RPMI7951 (cell line): ENCODE data around the gene PARS2. TPM values are rescaled to one million over a fixed set of nuclear protein-coding genes. Genes with fewer than 3 reads are reported as not detected.
"Not testable (repeated sequence)": the region's sequence is repeated elsewhere in the genome, so short reads cannot be mapped to it uniquely, and the experiment has no call there.

Source experiments
- DNase-seq: peaks from one replicate; pipeline ENCODE4 v3.0.0-alpha.2; 2012; ENCODE audit warnings: low read depth
- total RNA-seq: library from RNA; depleted of rRNA; stranded (reverse); fragments of >200 nt; shearing (Covaris generic); gene quantifications from 2 replicates; pipeline ENCODE4 v1.2.3, GENCODE V29; 2014

PARS2 gene
- total RNA-seq, 1 experiment from 2014 or later, result 6.4 TPM

DNA sequence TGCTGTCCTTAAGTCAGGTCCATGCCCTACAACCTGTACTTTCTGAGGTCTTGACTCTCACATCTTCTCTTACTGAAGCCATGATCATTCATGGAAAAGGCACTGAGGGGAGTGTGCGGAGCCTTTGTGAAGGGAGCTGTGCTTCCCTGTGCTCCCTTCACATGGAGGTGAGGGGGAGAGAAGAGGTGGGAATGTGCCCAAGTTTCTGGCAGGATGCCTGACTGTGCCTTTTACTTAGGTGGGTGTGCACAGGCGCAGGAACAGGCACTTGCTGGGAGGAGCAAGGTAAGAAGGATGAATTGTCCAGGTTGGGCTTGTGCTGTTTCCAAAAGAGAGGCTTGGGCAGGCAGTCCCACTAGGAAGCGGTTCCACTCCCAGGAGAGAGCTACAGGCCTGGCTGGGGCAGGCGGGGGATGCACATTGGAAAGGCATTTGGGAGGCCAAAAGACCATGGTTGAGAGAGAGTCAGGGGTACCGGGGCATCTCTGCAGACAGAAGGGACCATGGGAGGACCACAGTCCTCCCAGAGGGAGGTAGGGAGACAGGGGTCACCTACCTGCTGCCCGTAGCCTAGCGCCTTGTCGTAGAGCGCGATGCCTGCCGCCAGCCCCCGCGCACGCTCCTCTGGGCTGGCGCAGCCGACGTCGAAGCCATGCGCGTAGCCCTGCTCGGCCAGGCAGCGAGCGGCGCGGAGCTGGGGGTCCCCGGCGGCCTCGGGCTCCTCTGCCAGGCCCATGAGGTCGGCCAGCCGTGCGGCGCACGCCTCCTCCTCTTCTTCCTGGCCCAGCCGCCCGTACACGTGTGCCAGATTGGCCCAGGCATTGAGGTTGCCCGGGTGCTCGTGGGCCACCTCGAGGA lies 35.9 kb upstream of the PARS2 start:
- no peak for DNase-seq

DNA sequence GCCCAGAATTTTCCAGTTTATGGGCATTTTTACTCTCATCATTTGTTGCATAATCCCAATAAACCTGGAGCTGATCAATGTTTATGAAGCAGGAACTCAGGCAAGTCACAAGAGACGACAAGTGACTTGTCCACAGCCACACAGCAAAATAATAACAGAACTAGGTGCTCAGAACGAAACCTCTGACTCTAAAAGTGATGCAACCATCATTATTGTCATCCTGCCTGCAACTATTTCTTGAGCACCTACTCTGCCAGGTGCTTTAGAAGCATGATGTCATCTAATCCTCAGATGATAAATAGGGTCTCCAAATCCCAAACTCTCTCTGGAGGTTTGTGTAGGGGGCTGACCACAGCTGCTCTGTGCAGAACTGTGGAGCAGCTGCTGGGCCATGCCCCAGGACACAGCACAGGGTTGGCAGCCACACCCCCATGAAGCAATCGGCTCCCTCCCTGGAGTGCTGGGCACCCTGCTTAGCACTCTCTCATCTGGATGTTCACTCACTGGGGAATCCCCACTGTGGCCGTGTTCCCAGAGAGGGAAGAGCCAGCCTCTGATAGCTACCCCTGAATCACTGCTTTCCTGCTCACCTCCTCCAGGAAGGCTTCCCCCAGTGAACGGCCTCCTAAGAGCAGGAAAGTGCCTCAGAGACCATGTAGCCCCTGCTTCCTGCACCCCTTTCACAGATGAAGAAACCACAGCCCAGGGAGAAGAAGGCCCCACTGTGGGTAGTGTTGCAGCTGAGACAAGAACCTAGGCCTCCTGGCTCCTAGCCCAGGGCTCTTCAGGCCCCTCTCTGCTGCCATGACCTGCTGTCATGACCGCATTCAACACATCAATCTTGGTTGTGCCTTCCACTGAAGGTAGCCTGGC lies 34.7 kb upstream of the PARS2 start:
- DNase-seq, result peak; percentile 36

DNA sequence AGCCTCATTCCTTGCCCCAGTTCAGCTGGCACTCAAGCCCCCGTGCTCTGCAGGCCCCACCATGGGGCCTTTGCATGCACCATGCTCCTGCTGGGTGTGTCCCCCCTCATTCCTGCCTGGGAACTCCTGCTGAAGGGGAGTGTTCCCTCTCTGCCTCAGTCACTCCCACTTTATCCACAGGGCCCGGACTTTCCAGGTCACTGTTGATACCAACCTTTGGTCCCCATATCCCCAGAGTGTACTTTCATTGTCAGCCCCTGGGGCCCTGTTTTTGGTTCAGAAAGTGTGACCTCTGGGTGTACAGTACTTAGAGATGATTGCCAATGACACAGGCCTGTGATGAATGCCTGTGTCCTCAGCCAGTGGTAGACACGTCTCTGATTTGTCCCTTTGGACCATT lies 33.9 kb upstream of the PARS2 start:
- no peak for DNase-seq

DNA sequence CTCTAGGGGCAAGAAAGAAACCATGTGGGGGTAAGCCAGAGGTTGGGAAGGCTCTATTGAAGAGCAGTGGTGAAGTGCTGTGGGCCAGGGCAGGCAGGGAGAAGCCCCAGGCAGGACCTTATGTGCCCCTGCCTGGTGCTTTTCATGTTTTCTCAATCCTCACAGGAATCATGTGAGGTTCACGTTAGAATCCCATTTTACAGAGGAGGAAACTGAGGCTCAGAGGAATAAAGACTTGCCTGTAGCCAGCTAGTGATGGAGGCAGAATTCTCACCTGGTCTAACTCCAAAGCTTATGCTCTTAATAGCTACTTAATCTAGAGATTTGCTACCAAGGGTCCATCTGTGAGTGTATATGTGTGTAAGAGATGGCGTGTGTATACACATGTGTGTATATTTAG lies 32.6 kb upstream of the PARS2 start:
- no peak for DNase-seq

DNA sequence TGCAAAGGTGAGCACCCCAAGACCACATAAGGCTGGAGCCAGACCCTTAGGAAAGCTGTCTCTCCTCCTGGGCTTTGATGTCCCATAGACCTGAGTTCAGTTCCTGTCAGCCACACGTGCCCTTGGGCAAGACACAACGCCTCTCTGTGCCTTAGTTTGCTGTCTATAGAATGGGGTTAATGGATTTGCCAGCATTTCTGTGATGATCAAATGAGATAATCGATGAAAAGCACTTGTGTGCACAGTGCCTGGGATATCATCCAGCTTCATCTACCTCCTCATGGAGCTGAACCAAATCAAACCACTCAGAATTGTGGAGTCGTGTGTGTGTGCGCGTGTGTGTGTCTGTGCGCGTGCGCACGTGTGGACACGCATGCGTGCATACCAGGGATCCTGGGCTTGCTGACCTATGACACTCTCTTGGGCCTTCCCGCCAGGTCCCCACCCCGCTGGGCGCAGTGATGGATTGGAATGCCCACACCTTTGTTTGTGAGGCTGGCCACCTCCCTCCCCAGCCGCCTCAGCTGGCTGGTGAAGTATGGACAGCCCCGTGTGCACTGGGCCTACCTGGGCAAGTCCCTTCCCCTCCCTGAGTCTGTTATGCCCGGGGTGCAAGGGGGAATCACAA lies 31.6 kb upstream of the PARS2 start:
- no peak for DNase-seq

DNA sequence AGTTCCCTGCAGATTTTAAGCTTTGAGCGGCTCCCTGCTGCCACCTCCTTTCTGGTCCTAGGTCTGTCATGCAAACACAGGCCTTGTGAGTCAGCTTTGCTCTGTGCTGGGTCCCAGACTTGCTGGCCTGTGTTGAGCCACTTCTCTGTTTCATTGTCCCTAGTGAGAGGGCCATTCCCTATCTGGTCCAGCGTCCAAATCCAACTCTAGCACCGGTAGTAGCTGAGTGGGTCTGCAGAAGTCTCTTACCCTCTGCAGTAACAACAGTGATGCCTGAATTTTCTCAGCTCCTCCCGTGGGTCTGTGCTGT lies 31.0 kb upstream of the PARS2 start:
- no peak for DNase-seq

DNA sequence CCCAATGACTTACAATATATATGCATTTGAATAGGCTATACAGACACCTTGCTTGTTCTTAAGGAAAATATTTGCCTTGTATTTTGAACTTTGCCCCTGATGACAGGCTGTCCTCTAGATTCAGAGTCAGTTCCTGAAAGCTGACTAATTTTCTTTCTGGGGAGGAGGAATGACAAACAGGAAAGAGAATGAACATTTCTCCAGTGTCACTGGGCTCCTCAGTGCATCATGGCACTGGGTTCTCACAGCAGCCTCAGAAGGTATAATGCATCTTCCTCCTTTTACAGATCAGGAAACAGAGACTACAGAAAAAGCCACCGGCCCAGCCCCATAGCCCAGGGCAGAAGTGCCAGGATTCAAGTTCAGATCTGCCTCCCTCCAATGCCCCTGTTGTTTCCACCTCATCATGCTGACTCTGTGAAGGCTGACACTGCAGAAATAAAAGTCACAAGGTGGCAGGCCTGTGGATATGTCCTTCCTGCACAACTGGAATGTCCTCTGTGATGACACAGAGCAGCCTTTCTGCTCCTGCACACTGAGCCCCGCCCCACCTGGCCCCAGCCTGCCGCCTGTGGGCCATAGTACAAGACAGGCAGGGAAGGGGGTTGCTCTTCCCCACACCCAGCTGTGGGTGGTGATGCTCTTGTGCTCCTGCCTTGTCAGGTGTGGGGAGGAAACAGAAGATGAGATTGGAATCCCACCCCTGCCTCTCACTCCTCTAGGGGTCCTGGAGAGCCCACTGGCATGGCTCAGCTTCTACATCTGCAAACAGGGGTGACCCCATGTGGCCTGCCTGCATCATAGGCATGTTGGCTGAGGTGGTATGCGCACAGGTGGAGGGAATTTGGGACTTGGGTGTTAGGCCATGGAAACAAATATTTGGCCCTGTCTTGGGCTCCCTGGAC lies 30.4 kb upstream of the PARS2 start:
- no peak for DNase-seq

DNA sequence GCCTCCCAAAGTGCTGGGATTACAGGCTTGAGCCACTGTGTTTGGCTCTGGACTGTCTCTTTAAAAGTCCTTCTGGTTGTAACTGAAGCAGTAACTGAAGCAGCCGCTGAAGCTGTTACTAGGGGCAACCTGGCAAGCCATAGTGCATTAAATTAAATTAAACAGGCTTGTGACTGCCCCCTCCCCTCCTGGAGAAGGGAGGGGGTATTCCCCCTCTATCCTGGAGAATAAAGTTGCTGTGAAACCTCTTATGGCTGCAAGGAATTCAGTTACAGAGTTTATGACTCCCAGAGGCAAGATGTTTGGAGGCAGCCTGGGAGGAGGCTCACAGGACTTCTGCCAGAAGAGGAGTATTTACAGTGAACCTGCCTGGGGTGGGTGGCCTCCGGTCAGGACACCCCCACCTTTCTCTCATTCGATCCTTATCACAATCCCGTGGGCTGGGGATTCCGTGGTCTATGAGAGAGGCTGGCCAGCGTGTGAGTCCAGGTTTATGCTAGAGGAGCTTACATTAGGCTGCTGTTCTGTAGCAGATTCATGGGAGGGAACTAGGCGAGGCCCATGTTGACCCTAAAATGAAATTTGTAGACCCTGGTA lies 28.5 kb upstream of the PARS2 start:
- no peak for DNase-seq

DNA sequence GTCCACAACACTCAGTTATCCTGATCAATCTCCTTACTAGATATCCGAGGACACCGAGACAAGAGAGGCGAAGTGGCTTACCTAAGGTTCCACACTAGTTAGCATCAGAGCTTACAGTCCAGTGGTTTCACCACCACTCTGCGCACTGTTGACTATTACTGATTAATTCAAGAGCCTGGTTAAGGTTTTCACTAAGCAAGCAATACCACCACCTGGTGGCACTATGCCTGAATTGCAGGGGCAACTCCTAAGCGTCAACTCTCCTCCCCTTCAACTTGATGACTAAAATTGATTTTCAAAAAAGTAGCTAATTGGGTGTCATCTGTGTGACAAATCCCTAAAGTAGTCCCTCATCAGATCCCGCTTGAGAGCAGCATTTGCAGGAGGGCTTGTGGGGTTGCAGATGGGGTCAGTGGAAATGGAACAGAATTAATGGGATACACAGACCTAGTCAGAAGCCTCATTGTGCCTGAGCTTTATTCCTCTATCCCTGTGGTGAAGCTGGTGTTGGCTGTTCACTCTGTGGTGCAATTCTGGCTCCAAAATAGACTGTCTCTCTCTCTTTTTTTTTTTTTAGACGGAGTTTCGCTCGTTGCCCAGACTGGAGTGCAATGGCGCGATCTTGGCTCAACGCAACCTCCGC lies 27.7 kb upstream of the PARS2 start:
- peak; percentile 51 for DNase-seq

DNA sequence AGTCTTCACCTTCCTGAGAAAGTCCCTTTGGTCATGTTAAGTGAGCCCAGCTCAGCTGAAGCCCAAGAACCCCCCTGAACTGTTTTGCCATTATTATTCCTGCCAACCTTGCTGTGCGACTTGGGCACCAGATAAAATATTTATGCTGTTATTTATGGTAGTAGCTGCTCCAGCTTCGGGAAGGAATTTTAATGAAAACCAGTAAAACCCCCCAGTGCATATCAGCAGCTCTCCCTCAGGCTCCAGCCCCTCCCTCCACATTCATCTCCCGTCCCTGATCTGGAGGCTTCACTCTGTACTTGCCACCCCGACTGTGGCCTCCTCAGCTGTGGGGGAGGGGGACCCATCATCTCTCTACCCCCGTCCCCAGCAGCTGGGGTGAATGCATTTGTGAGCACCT lies 24.1 kb upstream of the PARS2 start:
- no peak for DNase-seq

DNA sequence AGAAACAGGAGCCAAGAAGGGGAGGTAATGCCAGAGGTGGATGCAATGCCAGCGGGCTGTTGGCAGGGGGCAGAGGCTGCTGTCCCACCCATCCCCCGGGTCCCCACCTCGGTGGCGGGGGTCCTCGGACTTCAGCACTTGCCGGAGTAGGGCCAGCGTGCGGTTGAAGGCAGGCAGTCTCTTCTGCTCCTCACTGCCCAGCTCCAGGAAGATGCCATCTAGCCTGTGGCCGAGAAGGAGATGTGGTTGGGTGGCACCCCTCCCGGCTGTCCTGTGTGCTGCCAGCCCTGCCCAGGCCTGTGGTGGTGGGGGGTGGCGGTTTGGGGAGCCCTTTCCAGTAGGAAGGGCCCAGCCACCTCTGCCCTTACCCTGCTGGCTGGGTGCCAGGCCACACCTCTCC lies 23.3 kb upstream of the PARS2 start:
- no peak for DNase-seq

DNA sequence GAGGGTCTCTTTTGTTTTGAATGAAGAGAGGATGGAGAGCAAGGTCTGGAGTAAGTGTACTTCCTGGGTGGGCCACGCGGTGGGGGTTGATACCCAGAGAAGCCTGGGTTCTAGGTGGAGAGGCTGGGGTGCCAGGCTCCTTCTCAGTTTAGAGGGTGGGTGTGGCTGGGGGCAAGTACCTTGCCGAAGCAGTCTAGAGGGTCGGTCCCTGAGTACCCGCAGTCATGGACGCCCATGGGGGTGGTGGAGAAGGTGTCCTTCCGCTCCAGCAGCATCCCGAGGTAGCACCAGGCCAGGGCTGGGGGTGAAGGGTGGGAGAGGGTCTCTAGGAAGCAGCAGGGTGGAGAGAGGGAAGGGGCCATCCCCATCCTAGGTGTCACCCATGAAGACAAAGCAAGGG lies 22.5 kb upstream of the PARS2 start:
- no peak for DNase-seq

DNA sequence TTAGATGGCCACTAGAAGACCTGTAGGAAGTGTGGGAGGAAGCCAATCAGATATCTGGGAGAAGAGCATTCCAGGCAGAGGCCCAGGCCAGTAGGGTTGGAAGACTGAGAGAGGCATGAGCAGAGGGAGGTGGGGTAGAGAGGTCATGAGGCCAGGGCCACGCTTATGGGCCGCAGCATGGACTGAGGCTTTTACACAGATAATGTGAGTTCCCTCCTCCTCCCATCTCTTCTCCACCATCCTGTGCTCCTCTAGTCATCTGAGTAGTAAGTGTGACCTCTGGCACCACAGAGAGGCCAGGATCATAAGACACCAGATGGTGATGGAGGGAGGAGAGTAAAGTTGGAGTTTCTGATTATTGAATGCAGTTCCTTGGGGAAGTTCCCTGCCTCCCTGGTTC lies 19.7 kb upstream of the PARS2 start:
- no peak for DNase-seq

DNA sequence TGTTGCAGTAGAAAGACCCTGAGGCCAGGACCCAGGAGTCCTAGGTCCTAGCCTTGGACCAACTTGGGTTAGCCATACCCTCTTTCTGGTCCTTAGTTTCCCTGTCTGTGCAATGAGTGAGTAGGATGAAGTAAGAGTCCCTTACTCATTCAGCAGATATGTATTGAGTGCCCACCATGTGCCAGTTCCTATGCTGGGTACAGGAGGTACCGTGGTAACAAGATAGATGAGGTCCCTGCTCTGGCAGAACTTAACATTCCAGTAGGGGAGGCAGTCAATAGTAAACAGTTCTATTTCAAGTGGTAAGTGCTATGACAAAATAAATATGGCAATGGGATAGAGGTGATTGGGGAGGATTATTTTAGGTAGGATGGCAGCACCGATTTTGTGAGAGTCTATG lies 18.3 kb upstream of the PARS2 start:
- DNase-seq, result no peak

DNA sequence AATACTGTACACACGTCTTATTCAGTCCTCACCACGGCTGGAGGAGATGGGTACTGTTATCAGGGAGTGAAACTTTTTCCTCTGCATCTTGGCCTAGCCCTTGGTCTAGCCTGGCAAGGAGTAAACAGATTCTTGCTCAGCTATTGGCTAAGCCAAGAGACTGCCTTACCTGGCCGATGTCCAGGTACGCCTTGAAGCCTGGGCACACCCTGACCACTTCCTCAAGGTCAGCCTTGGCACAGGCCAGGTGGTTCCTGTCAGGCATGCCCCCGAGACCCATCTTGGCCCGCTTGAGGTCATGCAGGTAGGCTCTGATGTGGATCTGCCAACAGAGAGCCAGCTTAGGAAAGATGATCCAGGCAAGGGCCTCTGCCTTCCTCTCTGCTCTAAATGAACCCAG lies 17.8 kb upstream of the PARS2 start:
- no peak for DNase-seq

DNA sequence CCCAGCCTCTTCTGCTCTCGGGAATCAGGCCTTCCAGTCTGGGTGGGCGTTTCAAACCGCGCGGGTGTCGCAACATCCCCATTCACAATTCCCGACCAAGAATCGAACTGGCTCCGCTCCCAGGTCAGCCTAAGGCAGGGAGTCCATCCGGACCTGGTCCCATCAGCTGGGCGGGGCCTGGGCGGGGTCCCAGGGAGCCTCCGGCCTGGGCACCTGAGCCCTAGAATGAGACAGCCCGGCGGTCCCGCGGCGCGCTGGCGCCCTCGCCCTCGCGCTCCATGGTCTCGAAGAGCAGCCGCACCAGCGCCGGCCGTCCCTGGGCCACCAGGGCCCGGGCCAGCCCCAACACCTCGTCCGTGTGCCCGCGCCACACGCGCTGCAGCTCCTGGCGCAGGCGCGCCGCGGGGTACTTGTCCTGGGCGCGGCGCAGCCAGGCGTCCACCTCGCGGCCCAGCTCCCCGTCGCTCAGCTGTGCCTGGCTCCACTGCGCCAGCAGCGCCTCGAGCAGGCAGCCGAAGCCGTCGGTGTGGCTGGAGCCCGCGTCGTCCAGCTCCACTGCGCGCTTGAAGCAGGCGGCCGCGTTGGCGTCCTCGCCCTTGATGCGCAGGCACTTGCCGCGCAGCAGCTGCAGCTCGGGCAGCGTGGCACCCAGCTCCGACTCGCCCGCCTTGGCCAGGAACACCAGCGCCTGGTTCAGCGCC lies 16.9 kb upstream of the PARS2 start:
- DNase-seq, result no peak

DNA sequence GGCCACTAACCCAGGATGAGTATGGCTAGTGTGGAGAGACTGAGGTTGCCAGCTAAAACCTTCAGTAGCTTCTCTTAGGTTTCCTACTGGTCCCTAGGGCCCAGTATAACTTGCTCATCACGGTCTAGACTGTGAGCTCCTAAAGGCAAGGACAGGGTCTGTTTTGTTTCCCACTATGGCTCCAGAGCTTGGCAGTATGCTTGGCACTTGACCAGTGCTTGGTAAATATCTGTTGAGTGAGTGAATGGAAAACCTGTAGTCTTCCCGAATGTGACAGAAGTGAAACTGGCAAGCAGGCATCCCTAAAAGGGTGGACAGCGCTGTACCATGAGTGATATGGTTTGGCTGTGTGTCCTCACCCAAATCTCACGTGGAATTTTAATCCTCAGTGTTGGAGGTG lies 13.1 kb upstream of the PARS2 start:
- DNase-seq, result no peak

DNA sequence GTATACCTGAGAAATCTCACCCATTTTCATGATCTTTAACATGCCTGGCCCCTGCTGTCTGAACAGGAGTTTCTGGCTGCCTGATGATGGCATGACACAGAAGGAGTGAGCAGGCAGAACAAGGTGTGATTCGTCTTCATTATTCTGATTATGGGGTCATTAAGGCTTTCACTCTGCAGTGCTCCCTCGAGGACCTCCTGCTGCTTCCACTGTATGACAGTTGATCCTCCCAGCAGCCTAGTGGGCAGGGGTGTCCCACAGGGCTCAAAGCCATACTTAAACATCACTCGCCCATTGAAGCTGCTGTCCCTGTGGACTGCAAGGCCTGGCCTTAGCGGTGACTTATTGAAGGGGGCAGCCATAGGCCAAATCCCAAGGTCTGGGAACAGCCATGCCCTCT lies 12.7 kb upstream of the PARS2 start:
- DNase-seq, result no peak

DNA sequence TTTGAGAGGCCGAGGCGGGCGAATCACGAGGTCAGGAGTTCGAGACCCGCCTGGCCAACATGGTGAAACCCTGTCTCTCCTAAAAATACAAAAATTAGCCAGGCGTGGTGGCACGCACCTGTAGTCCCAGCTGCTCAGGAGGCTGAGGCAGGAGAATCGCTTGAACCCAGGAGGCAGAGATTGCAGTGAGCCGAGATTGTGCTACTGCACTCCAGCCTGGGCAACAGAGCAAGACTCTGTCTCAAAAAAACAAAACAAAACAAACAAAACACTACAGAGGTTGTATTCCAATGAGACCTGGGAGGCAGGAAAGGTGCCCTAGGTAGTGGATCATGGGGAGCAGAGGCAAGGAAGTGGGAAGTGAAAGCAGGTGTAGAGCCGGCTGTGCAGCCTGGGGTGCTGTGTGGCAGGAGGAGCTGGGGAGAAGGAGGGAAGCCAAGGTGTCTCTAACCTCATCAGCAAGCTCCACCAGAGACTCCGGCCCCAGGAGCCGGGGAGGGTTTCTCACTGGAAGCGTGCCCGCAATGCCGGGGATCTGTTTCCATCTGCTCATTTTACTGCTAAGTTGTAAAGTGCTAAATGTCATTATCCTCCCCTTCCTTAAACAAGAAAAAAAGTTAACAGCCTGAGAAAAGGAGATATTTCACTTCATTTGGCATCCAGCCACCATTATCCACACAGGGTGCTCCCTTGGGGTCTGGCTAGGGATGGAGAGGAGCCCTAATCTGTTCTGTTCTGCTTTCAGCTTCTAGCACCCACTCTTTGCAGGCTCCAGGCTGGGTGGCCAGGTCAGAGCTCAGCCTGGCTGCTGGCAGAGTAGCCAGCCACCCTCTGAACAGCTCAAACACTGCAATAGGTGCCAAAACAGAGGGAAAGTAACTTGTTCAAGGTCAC lies 11.8 kb upstream of the PARS2 start:
- DNase-seq, result not testable (repeated sequence)
